AG04450 (cell line): ENCODE data around the gene MAPKAPK3. TPM values are rescaled to one million over a fixed set of nuclear protein-coding genes. Genes with fewer than 3 reads are reported as not detected.

Experiments used
- CTCF ChIA-PET: fragments of 300-600, 350-600 bp; formaldehyde crosslinking; extraction: SDS; loops from one replicate; lab custom pipeline; 2022; ENCODE audit warnings: antibody characterized with exemption, inconsistent platforms; lab: Charles Lee
- POLR2A ChIA-PET: fragments of 350-600 bp; formaldehyde crosslinking; extraction: SDS; loops from one replicate; lab custom pipeline; 2021; ENCODE audit warnings: antibody characterized with exemption, inconsistent platforms; lab: Yijun Ruan, JAX
- DNase-seq: peaks from one replicate; pipeline ENCODE4 v3.0.0-alpha.2; 2011; ENCODE audit warnings: low read depth, low spot score
- H3K27ac ChIP-seq: one replicate; pipeline ENCODE4 v1.5.1; 2012; ENCODE audit warnings: low read depth, low read length, control low read depth
- H3K27me3 ChIP-seq: one replicate; pipeline ENCODE4 v1.6.0; 2012; ENCODE audit warnings: low read length; ENCODE audit not compliant: control insufficient read depth, insufficient read depth
- H3K4me3 ChIP-seq: 2 replicates; pipeline ENCODE4 v1.5.1; 2011; ENCODE audit warnings: mild to moderate bottlenecking, low read depth, low read length, control low read depth
- H3K9me3 ChIP-seq: 2 replicates; pipeline ENCODE4 v1.5.1; 2012; ENCODE audit warnings: low read length; ENCODE audit not compliant: control insufficient read depth, insufficient read depth
- CTCF ChIP-seq: IDR thresholded peaks from 2 replicates; pipeline ENCODE4 v1.5.1; 2011; ENCODE audit warnings: low read depth, low read length, control low read depth, inconsistent platforms
- polyA plus RNA-seq: library from polyadenylated mRNA; depleted of rRNA; stranded (reverse); fragments of >200 nt; gene quantifications from 2 replicates; pipeline ENCODE4 v1.2.3, GENCODE V29; 2011

The MAPKAPK3 gene
- polyA plus RNA-seq, 1 experiment: 35.7 TPM

GRCh38 chr3:50672656-50673055 is 55.7 kb downstream of the MAPKAPK3 start:
- no peak for DNase-seq
- peaks cover 6% of the 10 kb centered on the region; the same call in 1 of the 2 replicates for H3K9me3 ChIP-seq
- no peak overlapping the region for H3K4me3 ChIP-seq
- no peak for TF ChIP-seq CTCF
- POLR2A ChIA-PET: no interaction called here
- peaks cover 50% of the 10 kb centered on the region for H3K27me3 ChIP-seq
- CTCF ChIA-PET: no interaction called here
- H3K27ac ChIP-seq: no peak overlapping the region

DNA sequence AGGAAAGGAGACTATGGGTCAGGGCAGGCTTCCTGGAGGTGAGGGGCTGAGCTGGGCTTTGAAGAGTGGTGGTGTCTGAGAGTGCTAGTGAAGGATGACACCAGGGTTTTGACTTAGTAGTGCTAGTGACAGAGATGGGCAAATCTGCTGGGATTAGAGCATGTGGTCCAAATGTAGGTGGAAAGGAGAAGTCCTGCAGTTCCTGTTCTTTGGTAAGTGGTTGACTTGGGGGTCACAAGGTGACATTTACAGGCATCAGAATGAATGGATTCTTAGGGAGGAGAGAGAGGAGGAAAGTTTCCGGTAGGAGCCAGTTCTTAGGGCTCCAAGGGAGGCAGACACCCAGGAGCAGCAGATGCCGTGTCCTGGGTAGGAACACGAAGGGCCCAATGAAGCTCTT is 57.0 kb downstream of the MAPKAPK3 start:
- Histone ChIP-seq H3K9me3 (peaks cover 6% of the 10 kb centered on the region; the same call in 1 of the 2 replicates), H3K4me3 (no peak overlapping the region), H3K27me3 (peaks cover 47% of the 10 kb centered on the region), H3K27ac (no peak overlapping the region)
- DNase-seq: no peak
- POLR2A ChIA-PET: no interaction called here
- CTCF ChIA-PET: no interaction called here
- TF ChIP-seq CTCF: no peak

- no peak for TF ChIP-seq CTCF
- peaks cover 47% of the 10 kb centered on the region for H3K27me3 ChIP-seq
- H3K9me3 ChIP-seq: peaks cover 6% of the 10 kb centered on the region; the same call in 1 of the 2 replicates
- ChIA-PET CTCF (no interaction called here), POLR2A (no interaction called here)
- no peak for DNase-seq
- H3K27ac ChIP-seq: no peak within 1 kb of the TSS
- peak within 1 kb of the TSS; percentile 44; the same call in 1 of the 2 replicates for H3K4me3 ChIP-seq
Measured at GRCh38 chr3:50674349-50675178, 57.6 kb downstream of the MAPKAPK3 start, which contains the start of gene DOCK3. DOCK3 (plus strand) TSS chr3:50674927; CDS start chr3:50675264, 337 bp downstream.

DNA sequence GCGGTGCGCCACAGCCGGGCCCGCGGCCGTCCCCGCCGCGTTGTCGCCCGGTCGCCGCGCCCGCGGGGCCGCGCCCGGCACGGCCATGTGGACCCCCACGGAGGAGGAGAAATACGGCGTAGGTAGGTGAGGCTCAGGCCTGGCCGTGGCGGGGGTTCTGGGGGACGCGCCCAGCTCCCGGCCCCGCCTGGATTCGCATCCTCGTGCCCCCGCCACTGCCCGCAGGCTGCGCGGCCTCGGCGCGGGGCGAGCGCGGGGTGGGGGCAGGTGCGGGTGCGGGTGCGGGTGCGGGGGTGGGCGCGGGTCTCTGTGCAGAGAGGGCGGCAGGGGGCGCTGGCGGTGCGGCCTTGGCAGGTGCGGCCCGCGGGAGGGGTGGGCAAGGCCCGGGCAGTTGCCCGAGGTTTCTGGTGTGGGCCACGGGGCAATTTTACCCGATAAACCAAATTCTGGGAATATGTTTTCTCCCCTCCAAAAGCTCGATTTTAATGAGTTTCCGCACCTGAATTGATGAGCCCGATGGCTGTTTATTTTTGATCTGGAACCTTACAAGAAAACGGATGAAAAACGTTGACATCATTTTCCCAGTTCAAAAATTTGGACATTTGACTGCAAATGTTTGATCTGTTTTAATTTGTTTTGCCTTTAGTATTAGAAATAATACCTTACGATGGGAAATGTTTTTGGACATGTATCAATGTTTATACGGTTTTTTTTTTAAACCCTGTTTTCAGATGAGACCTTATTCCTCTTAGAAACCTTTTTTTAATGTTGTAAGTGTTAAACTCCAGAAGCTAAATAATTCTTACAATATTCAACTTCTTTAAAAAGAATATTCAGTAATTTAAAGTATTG is 58.5 kb downstream of the MAPKAPK3 start:
- peak; percentile 14; the same call in 1 of the 2 replicates for TF ChIP-seq CTCF
- no peak overlapping the region for H3K27ac ChIP-seq
- CTCF ChIA-PET: interaction anchor here (0.7 kb wide), 1 partner anchor 566 kb away, joined by 3 read pairs; no protein-coding TSS in a partner anchor
- POLR2A ChIA-PET: no interaction called here
- no peak for DNase-seq
- H3K27me3 ChIP-seq: peaks cover 47% of the 10 kb centered on the region
- peaks cover 6% of the 10 kb centered on the region; the same call in 1 of the 2 replicates for H3K9me3 ChIP-seq
- peak overlapping the region; percentile 44; the same call in 1 of the 2 replicates for H3K4me3 ChIP-seq
